NCI-H187 treated with DMSO at 0.1 percent for 48 hours (cell line): ENCODE data around the gene SH3PXD2A.

Experiments
- DNase-seq: peaks from one replicate; lab custom pipeline; 2025; lab: John Stamatoyannopoulos, UW

Gene SH3PXD2A

GRCh38 chr10:103562383-103562782, 293.0 kb downstream of the SH3PXD2A start:
- no peak for DNase-seq

- no peak for DNase-seq
Measured at GRCh38 chr10:103560886-103561285, 294.5 kb downstream of the SH3PXD2A start.

- DNase-seq: no peak
Measured at GRCh38 chr10:103559776-103560175, 295.6 kb downstream of the SH3PXD2A start.

GRCh38 chr10:103558911-103559310, 296.5 kb downstream of the SH3PXD2A start:
- no peak for DNase-seq

GRCh38 chr10:103557455-103557854, 297.9 kb downstream of the SH3PXD2A start:
- DNase-seq: no peak

GRCh38 chr10:103556383-103557007, 298.9 kb downstream of the SH3PXD2A start:
- DNase-seq: no peak

GRCh38 chr10:103555712-103556111, 299.7 kb downstream of the SH3PXD2A start:
- DNase-seq: no peak

- no peak for DNase-seq
Measured at GRCh38 chr10:103555325-103555649, 300.1 kb downstream of the SH3PXD2A start.

GRCh38 chr10:103554488-103555324, 300.7 kb downstream of the SH3PXD2A start:
- peak; percentile 38 for DNase-seq

- DNase-seq: no peak
Measured at GRCh38 chr10:103553743-103554487, 301.5 kb downstream of the SH3PXD2A start.

GRCh38 chr10:103552856-103553742, 302.3 kb downstream of the SH3PXD2A start:
- DNase-seq: no peak

- no peak for DNase-seq
Measured at GRCh38 chr10:103551619-103552602, 303.5 kb downstream of the SH3PXD2A start.

GRCh38 chr10:103550229-103550628, 305.1 kb downstream of the SH3PXD2A start:
- DNase-seq: no peak

- peak; percentile 86 for DNase-seq
Measured at GRCh38 chr10:103549349-103549685, 306.1 kb downstream of the SH3PXD2A start.

GRCh38 chr10:103548581-103549348, 306.6 kb downstream of the SH3PXD2A start:
- DNase-seq: no peak

- no peak for DNase-seq
Measured at GRCh38 chr10:103548006-103548405, 307.4 kb downstream of the SH3PXD2A start.

GRCh38 chr10:103547391-103547946, 307.9 kb downstream of the SH3PXD2A start:
- no peak for DNase-seq

GRCh38 chr10:103546401-103546800, 309.0 kb downstream of the SH3PXD2A start:
- DNase-seq: no peak

GRCh38 chr10:103545771-103546281, 309.6 kb downstream of the SH3PXD2A start:
- DNase-seq: no peak
